ENCODE results near the gene RBM38. TPM values are rescaled to one million over a fixed set of nuclear protein-coding genes. Genes with fewer than 3 reads are reported as not detected.

RBM38 gene
- 100 to 1,000 TPM in 2 of 4 donors, 10 to 100 TPM in 2; 73.2 to 202 (median 93.0) TPM for total RNA-seq
- polyA plus RNA-seq: 100 to 1,000 TPM; 135 to 308 (median 144) TPM
- long read RNA-seq, donor 1, transcript RBM38-203 (4 exons, 2,382 nt): major isoform, 192 of 363 reads
- long read RNA-seq, donor 1, partial matches to known transcripts: 161 of 363 reads
- long read RNA-seq, donor 1, other reads (novel, unspliced or antisense): 8 of 363 reads
- long read RNA-seq, donor 2, transcript RBM38-203 (4 exons, 2,382 nt): major isoform, 179 of 278 reads
- long read RNA-seq, donor 2, partial matches to known transcripts: 84 of 278 reads
- long read RNA-seq, donor 2, other reads (novel, unspliced or antisense): 12 of 278 reads

- H3K4me1 ChIP-seq: peaks cover 34% of the 10 kb centered on the region
- peak within 1 kb of the TSS; percentile 92 for H3K27ac ChIP-seq
- H3K9me3 ChIP-seq: no peaks in the 10 kb centered on the region
- intact Hi-C loops (cut with DNase I): no loop called here
- peak; percentile 77 to 86 for DNase-seq
- H3K4me3 ChIP-seq: peak within 1 kb of the TSS; percentile 77
- peak; percentile 63 to 75 (median 66) for ATAC-seq
- H3K36me3 ChIP-seq (ENCODE audit: insufficient read depth in 1 of 2, low read depth in 1 of 2): peaks cover 0 to 23% of the 10 kb centered on the region in 2 donors
- whole genome bisulfite sequencing, 3 donors: 24 to 41% (median 40%) methylated on average over 45 to 78 of the region's 78 CpGs
- no peaks in the 10 kb centered on the region for H3K27me3 ChIP-seq (ENCODE audit: insufficient read depth in 3 of 3, low read length in 2 of 3)
- no peak for TF ChIP-seq CTCF (IDR thresholded peaks at IDR 0.05)
These were observed at the start of gene RBM38 for GRCh38 chr20:57390604-57391438. Gene RBM38, plus strand, starts transcription at chr20:57391396. Its CDS starts 186 bp downstream, at chr20:57391582.

- 28 to 42% (median 34%) methylated on average over 2 of the region's 2 CpGs for WGBS, 3 donors
- Histone ChIP-seq H3K27me3 (ENCODE audit: insufficient read depth in 3 of 3, low read length in 2 of 3) (peaks cover 0 to 6% (median 0%) of the 10 kb centered on the region in 3 donors), H3K4me3 (no peak overlapping the region), H3K36me3 (ENCODE audit: insufficient read depth in 1 of 2, low read depth in 1 of 2) (no peaks in the 10 kb centered on the region), H3K27ac (no peak overlapping the region), H3K9me3 (no peaks in the 10 kb centered on the region), H3K4me1 (no peaks in the 10 kb centered on the region)
- DNase-seq (no peak), ATAC-seq (no peak)
- no peak for TF ChIP-seq CTCF (IDR thresholded peaks at IDR 0.05)
- intact Hi-C loops (cut with DNase I): no loop called here
These were observed 49.5 kb upstream of the RBM38 start for GRCh38 chr20:57341663-57342062.

DNA sequence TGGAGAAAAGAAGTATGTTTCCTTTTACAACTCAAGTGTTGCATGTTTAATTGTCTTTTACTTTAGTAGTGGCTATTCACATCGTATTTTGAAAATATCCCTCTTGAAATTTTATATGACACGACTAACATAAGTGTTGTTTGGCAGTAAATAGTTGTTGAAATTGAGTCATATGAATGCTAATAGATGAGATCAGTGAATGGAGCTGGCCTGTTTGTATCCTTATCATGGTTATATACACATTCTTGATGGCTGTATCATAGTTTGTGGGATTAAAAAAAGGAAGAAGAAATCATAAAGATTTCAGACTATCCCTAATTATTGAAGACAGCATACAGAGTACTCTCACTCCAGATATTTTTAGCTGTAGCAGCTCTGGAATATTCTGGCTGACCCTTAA, 48.4 kb upstream of the RBM38 start:
- Histone ChIP-seq H3K4me3 (no peak overlapping the region), H3K36me3 (ENCODE audit: insufficient read depth in 1 of 2, low read depth in 1 of 2) (no peaks in the 10 kb centered on the region), H3K27me3 (ENCODE audit: insufficient read depth in 3 of 3, low read length in 2 of 3) (peaks cover 0 to 6% (median 0%) of the 10 kb centered on the region in 3 donors), H3K4me1 (no peaks in the 10 kb centered on the region), H3K9me3 (no peaks in the 10 kb centered on the region), H3K27ac (no peak overlapping the region)
- intact Hi-C loops (cut with DNase I): no loop called here
- no peak for ATAC-seq
- 48 to 53% (median 49%) methylated on average over 2 of the region's 2 CpGs for WGBS, 3 donors
- DNase-seq: no peak
- TF ChIP-seq CTCF (IDR thresholded peaks at IDR 0.05): no peak

DNA sequence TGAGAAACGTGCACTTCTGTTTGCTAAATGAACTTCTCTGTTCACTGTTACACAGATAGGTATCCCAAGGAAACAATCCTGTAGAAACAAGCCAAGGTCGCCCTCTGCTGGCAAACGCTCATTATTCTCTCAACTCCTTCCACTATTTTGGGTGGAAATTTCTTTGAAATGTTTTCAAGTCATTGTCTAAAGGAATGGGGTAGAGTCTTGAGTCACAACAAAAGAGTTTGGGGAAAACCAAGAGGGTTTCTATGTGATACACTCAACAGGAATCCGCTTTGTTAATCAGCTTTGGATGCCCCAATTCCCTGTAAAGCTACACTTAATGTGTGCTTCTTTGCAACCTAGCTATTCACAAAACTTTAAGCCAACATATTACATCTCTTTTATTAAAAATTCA, 44.7 kb upstream of the RBM38 start:
- 1 to 3% (median 1%) methylated on average over 4 of the region's 4 CpGs for WGBS, 3 donors
- Histone ChIP-seq H3K36me3 (ENCODE audit: insufficient read depth in 1 of 2, low read depth in 1 of 2) (no peaks in the 10 kb centered on the region), H3K27me3 (ENCODE audit: insufficient read depth in 3 of 3, low read length in 2 of 3) (no peaks in the 10 kb centered on the region), H3K4me3 (no peak overlapping the region), H3K4me1 (no peaks in the 10 kb centered on the region), H3K27ac (no peak overlapping the region), H3K9me3 (no peaks in the 10 kb centered on the region)
- ATAC-seq: peak in 2 of 4 donors; percentile 51 to 54
- intact Hi-C loops (cut with DNase I): loop anchor here (2.0 to 5.0 kb wide), 3 partner anchors 254 to 794 kb away; no protein-coding TSS in a partner anchor
- peak; percentile 62 to 77 for DNase-seq
- peak; percentile 70 for TF ChIP-seq CTCF (IDR thresholded peaks at IDR 0.05)

Measured in psoas muscle (tissue), 8 donors.